ENCODE results near the gene LGALS9B. TPM values are rescaled to one million over a fixed set of nuclear protein-coding genes. Genes with fewer than 3 reads are reported as not detected.
"Not testable (repeated sequence)": the region's sequence is repeated elsewhere in the genome, so short reads cannot be mapped to it uniquely, and the experiment has no call there.

The LGALS9B gene
- total RNA-seq, 1 donor from 2014 or later: not detected

- not testable (repeated sequence) for H3K36me3 ChIP-seq (ENCODE audit: control insufficient read depth, insufficient read depth, low read length); H3K4me3 ChIP-seq (ENCODE audit: low read depth, low read length); DNase-seq (ENCODE audit: low read depth); H3K27me3 ChIP-seq (ENCODE audit: control insufficient read depth, insufficient read depth, low read length)
These were observed 12.7 kb upstream of the LGALS9B start for GRCh38 chr17:20479889-20480591.

- not testable (repeated sequence) for H3K27me3 ChIP-seq (ENCODE audit: control insufficient read depth, insufficient read depth, low read length); DNase-seq (ENCODE audit: low read depth); H3K4me3 ChIP-seq (ENCODE audit: low read depth, low read length); H3K36me3 ChIP-seq (ENCODE audit: control insufficient read depth, insufficient read depth, low read length)
These were observed 10.2 kb upstream of the LGALS9B start for GRCh38 chr17:20477398-20478071.

- DNase-seq (ENCODE audit: low read depth); H3K36me3 ChIP-seq (ENCODE audit: control insufficient read depth, insufficient read depth, low read length); H3K27me3 ChIP-seq (ENCODE audit: control insufficient read depth, insufficient read depth, low read length); H3K4me3 ChIP-seq (ENCODE audit: low read depth, low read length): not testable (repeated sequence)
These were observed 7.9 kb upstream of the LGALS9B start for GRCh38 chr17:20475137-20475831.

GRCh38 chr17:20474081-20474480 lies 6.7 kb upstream of the LGALS9B start:
- H3K27me3 ChIP-seq (ENCODE audit: control insufficient read depth, insufficient read depth, low read length); H3K36me3 ChIP-seq (ENCODE audit: control insufficient read depth, insufficient read depth, low read length); H3K4me3 ChIP-seq (ENCODE audit: low read depth, low read length); DNase-seq (ENCODE audit: low read depth): not testable (repeated sequence)

- H3K27me3 ChIP-seq (ENCODE audit: control insufficient read depth, insufficient read depth, low read length); H3K36me3 ChIP-seq (ENCODE audit: control insufficient read depth, insufficient read depth, low read length); H3K4me3 ChIP-seq (ENCODE audit: low read depth, low read length); DNase-seq (ENCODE audit: low read depth): not testable (repeated sequence)
These were observed 2.6 kb upstream of the LGALS9B start for GRCh38 chr17:20469946-20470345.

- H3K4me3 ChIP-seq (ENCODE audit: low read depth, low read length); H3K36me3 ChIP-seq (ENCODE audit: control insufficient read depth, insufficient read depth, low read length); H3K27me3 ChIP-seq (ENCODE audit: control insufficient read depth, insufficient read depth, low read length); DNase-seq (ENCODE audit: low read depth): not testable (repeated sequence)
These were observed 1.8 kb upstream of the LGALS9B start for GRCh38 chr17:20469107-20469506.

- DNase-seq (ENCODE audit: low read depth); H3K36me3 ChIP-seq (ENCODE audit: control insufficient read depth, insufficient read depth, low read length); H3K4me3 ChIP-seq (ENCODE audit: low read depth, low read length); H3K27me3 ChIP-seq (ENCODE audit: control insufficient read depth, insufficient read depth, low read length): not testable (repeated sequence)
These were observed 340 bp downstream of the LGALS9B start for GRCh38 chr17:20466999-20467398.

- not testable (repeated sequence) for H3K27me3 ChIP-seq (ENCODE audit: control insufficient read depth, insufficient read depth, low read length); H3K36me3 ChIP-seq (ENCODE audit: control insufficient read depth, insufficient read depth, low read length); H3K4me3 ChIP-seq (ENCODE audit: low read depth, low read length); DNase-seq (ENCODE audit: low read depth)
These were observed 786 bp downstream of the LGALS9B start for GRCh38 chr17:20466553-20466952.

GRCh38 chr17:20465535-20465934 lies 1.8 kb downstream of the LGALS9B start:
- not testable (repeated sequence) for H3K27me3 ChIP-seq (ENCODE audit: control insufficient read depth, insufficient read depth, low read length); DNase-seq (ENCODE audit: low read depth); H3K36me3 ChIP-seq (ENCODE audit: control insufficient read depth, insufficient read depth, low read length); H3K4me3 ChIP-seq (ENCODE audit: low read depth, low read length)

GRCh38 chr17:20464854-20465414 lies 2.4 kb downstream of the LGALS9B start:
- H3K27me3 ChIP-seq (ENCODE audit: control insufficient read depth, insufficient read depth, low read length); H3K36me3 ChIP-seq (ENCODE audit: control insufficient read depth, insufficient read depth, low read length); H3K4me3 ChIP-seq (ENCODE audit: low read depth, low read length); DNase-seq (ENCODE audit: low read depth): not testable (repeated sequence)

GRCh38 chr17:20462158-20462557 lies 5.2 kb downstream of the LGALS9B start:
- H3K27me3 ChIP-seq (ENCODE audit: control insufficient read depth, insufficient read depth, low read length); H3K4me3 ChIP-seq (ENCODE audit: low read depth, low read length); DNase-seq (ENCODE audit: low read depth); H3K36me3 ChIP-seq (ENCODE audit: control insufficient read depth, insufficient read depth, low read length): not testable (repeated sequence)

- not testable (repeated sequence) for DNase-seq (ENCODE audit: low read depth); H3K4me3 ChIP-seq (ENCODE audit: low read depth, low read length); H3K27me3 ChIP-seq (ENCODE audit: control insufficient read depth, insufficient read depth, low read length); H3K36me3 ChIP-seq (ENCODE audit: control insufficient read depth, insufficient read depth, low read length)
These were observed 9.4 kb downstream of the LGALS9B start for GRCh38 chr17:20457848-20458381.

- H3K36me3 ChIP-seq (ENCODE audit: control insufficient read depth, insufficient read depth, low read length); H3K27me3 ChIP-seq (ENCODE audit: control insufficient read depth, insufficient read depth, low read length); H3K4me3 ChIP-seq (ENCODE audit: low read depth, low read length); DNase-seq (ENCODE audit: low read depth): not testable (repeated sequence)
These were observed 12.2 kb downstream of the LGALS9B start for GRCh38 chr17:20455106-20455505.

GRCh38 chr17:20453820-20454434 lies 13.4 kb downstream of the LGALS9B start:
- not testable (repeated sequence) for DNase-seq (ENCODE audit: low read depth); H3K4me3 ChIP-seq (ENCODE audit: low read depth, low read length); H3K27me3 ChIP-seq (ENCODE audit: control insufficient read depth, insufficient read depth, low read length); H3K36me3 ChIP-seq (ENCODE audit: control insufficient read depth, insufficient read depth, low read length)
